B cell (primary cell): ENCODE results near the gene NOL4L. TPM values are rescaled to one million over a fixed set of nuclear protein-coding genes. Genes with fewer than 3 reads are reported as not detected.
A peak's percentile ranks its signal among the peaks of the same experiment; 100 is the strongest.

Experiments used
- ATAC-seq: fragments of 200-7000 bp; cut with Tn5 transposase; one replicate; pipeline ENCODE4 v1.10.0; 2021; ENCODE audit warnings: low read depth, mild to moderate bottlenecking, moderate number of reproducible peaks, moderate library complexity
- CTCF ChIA-PET: fragments of 350-600 bp; sonication (Branson Sonifier 250); formaldehyde crosslinking; loops from one replicate; lab custom pipeline; 2021; ENCODE audit warnings: antibody characterized with exemption, inconsistent platforms; lab: Charles Lee
- POLR2A ChIA-PET: fragments of 350-600 bp; sonication (Branson Sonifier 250); formaldehyde crosslinking; loops from one replicate; lab custom pipeline; 2021; ENCODE audit warnings: antibody characterized with exemption; lab: Charles Lee
- DNase-seq: peaks from one replicate; pipeline ENCODE4 v3.0.0; 2013
- H2AFZ ChIP-seq: 2 replicates; pipeline ENCODE4 v1.6.1; 2012; ENCODE audit warnings: mild to moderate bottlenecking, low read depth, low read length; ENCODE audit not compliant: insufficient read depth, poor library complexity, severe bottlenecking
- H3K27ac ChIP-seq, 2 donors: 1 replicate in 1 of 2; 2 replicates in 1 of 2; pipeline ENCODE4 v1.5.1; 2012 to 2013; ENCODE audit warnings: low read length in 2 of 2, mild to moderate bottlenecking in 2 of 2, moderate library complexity in 1 of 2
- H3K27me3 ChIP-seq, 4 experiments: fragments of 200-600 bp in 1 of 4; sonication (generic) in 1 of 4; replicated peaks in 1 of 4; 1 replicate in 2 of 4; 2 replicates in 2 of 4; pipeline versions ENCODE4 v1.6.1 to v1.7.0; 2013 to 2016; ENCODE audit warnings: low read length in 3 of 4, mild to moderate bottlenecking in 2 of 4, mixed read lengths in 1 of 4, moderate library complexity in 1 of 4; ENCODE audit not compliant: insufficient read depth in 4 of 4, control insufficient read depth in 3 of 4; ENCODE audit errors: control extremely low read depth in 1 of 4
- H3K36me3 ChIP-seq, 2 experiments: replicated peaks in 1 of 2; 1 replicate in 1 of 2; 2 replicates in 1 of 2; pipeline versions ENCODE4 v1.6.1 to v1.7.1; 2013; ENCODE audit warnings: low read length in 1 of 2; ENCODE audit not compliant: insufficient read depth in 2 of 2, control insufficient read depth in 1 of 2; ENCODE audit errors: control extremely low read depth in 1 of 2, extremely low read depth in 1 of 2
- H3K4me1 ChIP-seq, 2 donors: fragments of 200-600 bp in 1 of 2; sonication (generic) in 1 of 2; 1 replicate in 1 of 2; 2 replicates in 1 of 2; pipeline versions ENCODE4 v1.5.1 to v1.6.1; 2013 to 2017; ENCODE audit warnings: low read length in 2 of 2; ENCODE audit not compliant: control insufficient read depth in 2 of 2, insufficient read depth in 2 of 2
- H3K4me2 ChIP-seq: replicated peaks from 2 replicates; pipeline ENCODE3; 2012; ENCODE audit warnings: mild to moderate bottlenecking, low read depth, low read length; ENCODE audit not compliant: poor library complexity, severe bottlenecking
- H3K4me3 ChIP-seq, 5 experiments: fragments of 200-600 bp in 1 of 5; sonication (generic) in 1 of 5; 1 replicate in 3 of 5; 2 replicates in 2 of 5; pipeline versions ENCODE4 v1.5.1 to v1.7.0; 2011 to 2016; ENCODE audit warnings: low read length in 4 of 5, mild to moderate bottlenecking in 4 of 5, low read depth in 2 of 5, control low read depth in 1 of 5, moderate library complexity in 1 of 5; ENCODE audit not compliant: insufficient read depth in 1 of 5; ENCODE audit errors: control extremely low read depth in 1 of 5, extremely low read depth in 1 of 5
- H3K79me2 ChIP-seq: fragments of 200-600 bp; sonication (generic); one replicate; pipeline ENCODE4 v1.6.0; 2016; ENCODE audit warnings: low read length; ENCODE audit not compliant: control insufficient read depth, insufficient read depth
- H3K9ac ChIP-seq: fragments of 200-600 bp; sonication (generic); 2 replicates; pipeline ENCODE4 v1.6.1; 2017; ENCODE audit warnings: mild to moderate bottlenecking, low read length, moderate library complexity
- H3K9me3 ChIP-seq, 3 donors: one replicate each; pipeline versions ENCODE4 v1.6.1 to v1.7.1; 2013; ENCODE audit warnings: low read length in 2 of 3; ENCODE audit not compliant: control insufficient read depth in 2 of 3, insufficient read depth in 1 of 3; ENCODE audit errors: control extremely low read depth in 1 of 3
- H4K20me1 ChIP-seq: 2 replicates; pipeline ENCODE4 v1.6.0; 2012; ENCODE audit warnings: mild to moderate bottlenecking, low read length; ENCODE audit not compliant: insufficient read depth, control insufficient read depth, poor library complexity, severe bottlenecking
- H3K27ac Mint-ChIP-seq: one replicate; pipeline ENCODE4 v1.8.0; 2021; ENCODE audit warnings: mixed read lengths
- H3K27me3 Mint-ChIP-seq: one replicate; pipeline ENCODE4 v1.8.0; 2021; ENCODE audit warnings: mixed read lengths
- H3K4me1 Mint-ChIP-seq: one replicate; pipeline ENCODE4 v1.8.0; 2021; ENCODE audit warnings: mixed read lengths
- H3K4me3 Mint-ChIP-seq: one replicate; pipeline ENCODE4 v1.8.0; 2021; ENCODE audit warnings: mixed read lengths
- H3K9me3 Mint-ChIP-seq: one replicate; pipeline ENCODE4 v1.8.0; 2022; ENCODE audit warnings: mixed read lengths; ENCODE audit not compliant: insufficient read depth
- EZH2 ChIP-seq: IDR thresholded peaks from 2 replicates; pipeline ENCODE4 v1.6.1; 2012; ENCODE audit warnings: borderline replicate concordance, low read depth, mild to moderate bottlenecking, moderate library complexity, low read length; ENCODE audit not compliant: insufficient read depth, poor library complexity, severe bottlenecking
- WGBS: methylation state at CpG from one replicate; pipeline ENCODE4 v1.1.5; 2013; ENCODE audit warnings: missing lambda C conversion rate; ENCODE audit not compliant: insufficient coverage; 5-methylcytosine and 5-hydroxymethylcytosine counted together
- intact Hi-C: fragments of 100-400 bp; cut with micrococcal nuclease; formaldehyde crosslinking; loops from one replicate; pipeline ENCODE4 v1.10.0; 2022
- polyA plus RNA-seq: library from polyadenylated mRNA; depleted of rRNA; stranded (reverse); fragments of >200 nt; gene quantifications from 2 replicates; pipeline ENCODE4 v1.2.3, GENCODE V29; 2012
- total RNA-seq, 2 donors: library from RNA; stranded (reverse); fragments of 120-200 nt in 1 of 2; gene quantifications; 1 replicate in 1 of 2; 2 replicates in 1 of 2; pipeline versions ENCODE4 v1.2.3 to v1.2.4, GENCODE V29; 2013 to 2022
- TF ChIP-seq, protein P1 (sequence below): fragments of 200-600 bp; IDR thresholded peaks from one replicate; pipeline ENCODE4 v1.8.0; 2022; ENCODE audit warnings: antibody characterized with exemption, mild to moderate bottlenecking

NOL4L gene
- total and polyA plus RNA-seq, 2 donors (not counting 1 experiment from before 2014, with no cell fraction given) = 6.5 to 7.9 TPM

DNA sequence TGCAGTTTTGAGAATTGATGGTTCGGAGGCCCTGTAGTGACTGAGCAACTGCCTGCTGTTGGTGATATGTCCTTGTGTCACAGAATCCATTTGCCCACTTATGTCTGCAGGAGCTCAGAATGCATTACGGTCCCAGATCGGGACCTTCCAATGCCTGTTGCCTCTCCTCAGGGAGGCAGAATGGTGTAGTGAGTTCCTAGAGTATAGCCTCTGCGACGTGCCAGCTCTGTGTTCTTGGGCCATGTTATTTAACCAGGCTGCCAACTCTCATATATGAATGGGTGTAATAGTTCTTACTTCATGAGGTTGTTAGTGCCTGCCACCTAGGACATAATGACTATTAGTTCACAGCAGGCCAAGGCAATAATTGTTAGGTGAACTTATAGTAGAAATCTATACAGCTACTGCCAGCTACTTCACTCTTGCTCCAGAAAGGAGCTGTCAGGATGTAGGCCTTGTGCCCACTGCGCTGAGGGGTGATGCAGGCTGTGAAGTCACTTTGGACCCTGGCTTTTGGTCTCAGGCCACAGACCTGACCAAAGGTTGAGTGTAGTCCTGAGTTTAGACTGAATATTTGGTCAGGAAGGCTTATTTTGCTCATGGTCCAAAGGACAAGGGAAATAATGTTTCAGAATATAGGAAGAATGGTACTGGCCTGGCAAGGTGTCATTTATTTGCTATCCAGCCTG, 144.9 kb downstream of the NOL4L start:
- no peak overlapping the region for H3K4me2 ChIP-seq
- POLR2A ChIA-PET = no interaction called here
- no peaks in the 10 kb centered on the region for H3K79me2 ChIP-seq
- no peaks in the 10 kb centered on the region for H3K27me3 Mint-ChIP-seq
- intact Hi-C loops = no loop called here
- no peak overlapping the region for H3K9ac ChIP-seq
- peaks cover 4 to 63% of the 10 kb centered on the region in 2 experiments for H3K36me3 ChIP-seq
- no peaks in the 10 kb centered on the region for H3K9me3 Mint-ChIP-seq
- H4K20me1 ChIP-seq = peaks cover 6% of the 10 kb centered on the region
- DNase-seq (no peak), ATAC-seq (no peak)
- peak overlapping the region; percentile 50 for H3K27ac Mint-ChIP-seq
- no peaks in the 10 kb centered on the region for H3K27me3 ChIP-seq
- no peak overlapping the region for H3K4me3 Mint-ChIP-seq
- no peak for TF ChIP-seq EZH2
- TF ChIP-seq, protein P1, sequence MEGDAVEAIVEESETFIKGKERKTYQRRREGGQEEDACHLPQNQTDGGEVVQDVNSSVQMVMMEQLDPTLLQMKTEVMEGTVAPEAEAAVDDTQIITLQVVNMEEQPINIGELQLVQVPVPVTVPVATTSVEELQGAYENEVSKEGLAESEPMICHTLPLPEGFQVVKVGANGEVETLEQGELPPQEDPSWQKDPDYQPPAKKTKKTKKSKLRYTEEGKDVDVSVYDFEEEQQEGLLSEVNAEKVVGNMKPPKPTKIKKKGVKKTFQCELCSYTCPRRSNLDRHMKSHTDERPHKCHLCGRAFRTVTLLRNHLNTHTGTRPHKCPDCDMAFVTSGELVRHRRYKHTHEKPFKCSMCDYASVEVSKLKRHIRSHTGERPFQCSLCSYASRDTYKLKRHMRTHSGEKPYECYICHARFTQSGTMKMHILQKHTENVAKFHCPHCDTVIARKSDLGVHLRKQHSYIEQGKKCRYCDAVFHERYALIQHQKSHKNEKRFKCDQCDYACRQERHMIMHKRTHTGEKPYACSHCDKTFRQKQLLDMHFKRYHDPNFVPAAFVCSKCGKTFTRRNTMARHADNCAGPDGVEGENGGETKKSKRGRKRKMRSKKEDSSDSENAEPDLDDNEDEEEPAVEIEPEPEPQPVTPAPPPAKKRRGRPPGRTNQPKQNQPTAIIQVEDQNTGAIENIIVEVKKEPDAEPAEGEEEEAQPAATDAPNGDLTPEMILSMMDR = no peak
- CTCF ChIA-PET = interaction anchor here (1.1 kb wide), 1 partner anchor 9 kb away, joined by 3 read pairs; no protein-coding TSS in a partner anchor
- H3K4me1 Mint-ChIP-seq = peaks cover 27% of the 10 kb centered on the region
- H3K4me1 ChIP-seq = peaks cover 17 to 29% of the 10 kb centered on the region in 2 donors
- no peak overlapping the region for H3K27ac ChIP-seq
- no peaks in the 10 kb centered on the region for H3K9me3 ChIP-seq
- WGBS = 93% methylated on average over 4 of the region's 6 CpGs
- H3K4me3 ChIP-seq = no peak overlapping the region
- no peak overlapping the region for H2AFZ ChIP-seq

DNA sequence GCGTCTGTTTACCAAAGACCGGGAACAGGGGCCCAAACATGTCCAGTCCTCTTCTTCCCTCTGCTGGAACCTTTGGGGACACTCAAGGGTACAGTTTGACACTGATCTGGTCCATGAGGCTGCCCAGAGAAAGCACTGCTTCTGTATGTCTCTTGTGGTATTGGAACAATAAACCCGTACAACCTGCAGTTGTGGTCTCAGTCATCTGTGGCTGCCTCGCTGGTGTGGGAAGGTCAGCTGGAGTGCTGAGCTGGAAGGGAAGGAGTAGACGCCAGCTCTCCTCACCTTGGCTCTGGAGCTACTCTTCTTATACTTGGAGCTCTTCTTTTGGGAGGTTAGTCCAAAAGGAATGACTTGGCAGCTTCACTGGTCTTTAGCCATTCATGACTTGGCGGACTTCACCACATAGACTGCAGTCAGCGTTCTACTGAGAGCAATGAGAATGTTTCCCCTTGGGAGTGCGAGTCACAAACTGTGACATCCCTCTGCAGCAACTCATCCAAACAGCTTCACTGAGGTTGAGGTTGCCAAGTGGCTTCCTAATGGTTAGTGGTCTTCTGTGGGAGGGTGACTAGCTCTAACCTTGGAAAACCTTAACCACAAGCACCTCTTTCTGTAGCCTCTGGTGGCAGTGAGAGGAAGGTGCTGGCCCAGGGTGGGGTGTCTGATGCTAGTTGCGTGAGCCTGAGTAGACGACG, 145.9 kb downstream of the NOL4L start:
- no peak overlapping the region for H3K9ac ChIP-seq
- ATAC-seq (no peak), DNase-seq (no peak)
- no peak overlapping the region for H3K4me3 Mint-ChIP-seq
- H3K79me2 ChIP-seq = no peaks in the 10 kb centered on the region
- no peak overlapping the region for H3K4me2 ChIP-seq
- CTCF ChIA-PET = interaction anchor here (1.1 kb wide), 1 partner anchor 10 kb away, joined by 3 read pairs; no protein-coding TSS in a partner anchor
- no peaks in the 10 kb centered on the region for H3K27me3 Mint-ChIP-seq
- POLR2A ChIA-PET = no interaction called here
- H3K4me1 Mint-ChIP-seq = peaks cover 21% of the 10 kb centered on the region
- H2AFZ ChIP-seq = no peak overlapping the region
- 63% methylated on average over 5 of the region's 11 CpGs for WGBS
- no peak overlapping the region for H3K4me3 ChIP-seq
- intact Hi-C loops = loop anchor here (5.0 kb wide), 1 partner anchor 213 kb away; no protein-coding TSS in a partner anchor
- TF ChIP-seq EZH2 = no peak
- TF ChIP-seq, protein P1 = no peak
- no peaks in the 10 kb centered on the region for H3K27me3 ChIP-seq
- peaks cover 4 to 72% of the 10 kb centered on the region in 2 experiments for H3K36me3 ChIP-seq
- H4K20me1 ChIP-seq = peaks cover 6% of the 10 kb centered on the region
- no peaks in the 10 kb centered on the region for H3K9me3 Mint-ChIP-seq
- H3K4me1 ChIP-seq = peaks cover 17 to 23% of the 10 kb centered on the region in 2 donors
- H3K27ac Mint-ChIP-seq = no peak overlapping the region
- H3K27ac ChIP-seq = no peak overlapping the region
- H3K9me3 ChIP-seq = no peaks in the 10 kb centered on the region
